A673 (cell line): ENCODE data around the gene PUM1.

ENCODE experiments used
- CTCF ChIP-seq: fragments of 300-800, 200-600 bp; sonication (generic); conservative IDR thresholded peaks from 2 replicates; pipeline ENCODE4 v1.5.1; 2017; ENCODE audit warnings: low read depth, mild to moderate bottlenecking, antibody characterized with exemption, low read length, moderate library complexity, mixed read lengths
- EZH2 ChIP-seq: fragments of 200-600 bp; sonication (generic); IDR thresholded peaks from 2 replicates; pipeline ENCODE4 v1.6.1; 2017; ENCODE audit warnings: borderline replicate concordance, low read depth, mild to moderate bottlenecking, mixed read lengths, antibody characterized with exemption, low read length; ENCODE audit not compliant: poor library complexity, severe bottlenecking

DNA sequence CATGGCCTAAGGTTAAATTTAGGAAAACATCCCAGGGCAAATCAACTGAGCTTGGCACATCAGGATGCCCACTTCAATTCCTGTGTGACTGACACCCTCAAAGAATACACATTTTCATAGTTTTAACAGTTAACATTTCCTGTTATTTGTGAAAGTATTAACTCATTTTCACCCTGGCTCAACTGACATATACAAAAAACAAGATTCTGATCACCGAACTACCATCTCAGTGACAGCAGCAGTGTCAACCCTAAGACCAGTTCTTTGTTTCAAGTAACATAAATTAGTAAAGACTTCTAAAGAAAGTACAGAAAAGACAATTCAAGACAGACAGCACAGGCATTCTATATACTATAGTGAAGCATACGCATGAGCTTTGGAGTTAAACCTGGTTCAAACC lies 88.0 kb downstream of the PUM1 start:
- TF ChIP-seq CTCF: no peak
- TF ChIP-seq EZH2: no peak
